HCT116 (cell line): Measurements from ENCODE around the gene EMILIN2. TPM values are rescaled to one million over a fixed set of nuclear protein-coding genes. Genes with fewer than 3 reads are reported as not detected.

Experiments
- ATAC-seq: fragments of 200-7000 bp; cut with Tn5 transposase; 2 replicates; pipeline ENCODE4 v1.9.1; 2020; ENCODE audit warnings: mild to moderate bottlenecking, moderate library complexity
- BruUV-seq: library from RNA; stranded (reverse); fragments of 400-500 nt; replicated peaks from 2 replicates; lab custom pipeline; 2021; lab: Mats Ljungman, UMichigan
- CTCF ChIA-PET: fragments of 300-600 bp; sonication (Branson Sonifier 250); formaldehyde crosslinking; loops from one replicate; lab custom pipeline; 2021; ENCODE audit warnings: antibody characterized with exemption; lab: Charles Lee
- POLR2A ChIA-PET: fragments of 300-600, 350-600 bp; sonication (Branson Sonifier 250); formaldehyde crosslinking; loops from one replicate; lab custom pipeline; 2021; ENCODE audit warnings: antibody characterized with exemption; lab: Charles Lee
- RAD21 ChIA-PET, 2 experiments: fragments of 300-600 bp; sonication (Branson Sonifier 250); formaldehyde crosslinking; loops; one replicate each; lab custom pipeline; 2023; ENCODE audit warnings: low total read pairs in 2 of 2; ENCODE audit not compliant: uncharacterized antibody in 2 of 2, unreplicated experiment in 2 of 2, low non-redundant PET in 1 of 2; lab: Charles Lee
- DNase-seq: peaks from one replicate; pipeline ENCODE4 v3.0.0-alpha.2; 2010; ENCODE audit warnings: low read depth, low spot score
- H2AFZ ChIP-seq: fragments of 200-600 bp; shearing (Covaris generic), sonication (generic); 2 replicates; pipeline ENCODE4 v1.6.1; 2017; ENCODE audit warnings: low read depth, mixed run types, mixed read lengths, antibody characterized with exemption, low read length; ENCODE audit not compliant: poor library complexity, severe bottlenecking
- H3K27ac ChIP-seq: 2 replicates; pipeline ENCODE4 v1.5.1; 2012; ENCODE audit warnings: low read depth, low read length
- H3K27me3 ChIP-seq: fragments of 200-600 bp; sonication (generic); 2 replicates; pipeline ENCODE4 v1.6.1; 2016; ENCODE audit warnings: mixed run types, low read length, mixed read lengths; ENCODE audit not compliant: insufficient read depth
- H3K36me3 ChIP-seq, 2 experiments: fragments of 200-500 bp in 1 of 2; fragments of 200-600 bp in 1 of 2; sonication (Bioruptor generic) in 1 of 2; sonication (generic) in 1 of 2; 2 replicates each; pipeline versions ENCODE4 v1.5.1 to v1.6.1; 2014 to 2016; ENCODE audit warnings: low read length in 2 of 2, inconsistent platforms in 1 of 2, mixed read lengths in 1 of 2, mixed run types in 1 of 2; ENCODE audit not compliant: insufficient read depth in 2 of 2, control insufficient read depth in 1 of 2
- H3K4me1 ChIP-seq, 2 experiments: fragments of 200-600 bp in 1 of 2; sonication (generic) in 1 of 2; 2 replicates each; pipeline versions ENCODE4 v1.5.1 to v1.6.1; 2012 to 2017; ENCODE audit warnings: low read length in 2 of 2, inconsistent platforms in 1 of 2, mild to moderate bottlenecking in 1 of 2, mixed read lengths in 1 of 2, mixed run types in 1 of 2, moderate library complexity in 1 of 2; ENCODE audit not compliant: insufficient read depth in 2 of 2, control insufficient read depth in 1 of 2
- H3K4me2 ChIP-seq: fragments of 200-600 bp; sonication (generic); 2 replicates; pipeline ENCODE4 v1.6.1; 2017; ENCODE audit warnings: mixed run types, low read length, mixed read lengths
- H3K4me3 ChIP-seq, 2 experiments: fragments of 200-600 bp in 1 of 2; sonication (generic) in 1 of 2; replicated peaks in 1 of 2; 2 replicates each; pipeline ENCODE4 v1.5.1; 2011 to 2016; ENCODE audit warnings: low read length in 2 of 2, control low read depth in 1 of 2, low read depth in 1 of 2, mild to moderate bottlenecking in 1 of 2, mixed read lengths in 1 of 2, mixed run types in 1 of 2
- H3K79me2 ChIP-seq: fragments of 200-600 bp; sonication (generic); 2 replicates; pipeline ENCODE4 v1.6.1; 2017; ENCODE audit warnings: mild to moderate bottlenecking, mixed run types, low read length, moderate library complexity, mixed read lengths; ENCODE audit not compliant: insufficient read depth
- H3K9ac ChIP-seq: fragments of 200-600 bp; sonication (generic); 2 replicates; pipeline ENCODE4 v1.6.1; 2016; ENCODE audit warnings: low read length, mixed read lengths
- H3K9me2 ChIP-seq: fragments of 200-600 bp; sonication (generic), shearing (Covaris generic); 2 replicates; pipeline ENCODE4 v1.6.1; 2017; ENCODE audit warnings: mixed run types, mild to moderate bottlenecking, moderate library complexity; ENCODE audit not compliant: insufficient read depth
- H3K9me3 ChIP-seq, 2 experiments: fragments of 200-500 bp in 1 of 2; fragments of 200-600 bp in 1 of 2; sonication (Bioruptor generic) in 1 of 2; sonication (generic) in 1 of 2; 2 replicates each; pipeline ENCODE4 v1.6.1; 2014 to 2017; ENCODE audit warnings: low read length in 2 of 2, mixed read lengths in 2 of 2, inconsistent platforms in 1 of 2, low read depth in 1 of 2, mild to moderate bottlenecking in 1 of 2, mixed run types in 1 of 2, moderate library complexity in 1 of 2; ENCODE audit not compliant: control insufficient read depth in 1 of 2, insufficient read depth in 1 of 2
- H4K20me1 ChIP-seq: fragments of 200-600 bp; sonication (generic), shearing (Covaris generic); 2 replicates; pipeline ENCODE4 v1.6.1; 2017; ENCODE audit warnings: mixed run types, mild to moderate bottlenecking, moderate library complexity; ENCODE audit not compliant: insufficient read depth
- CEBPB ChIP-seq: IDR thresholded peaks from 2 replicates; pipeline ENCODE4 v1.6.1; 2012; ENCODE audit warnings: low read depth
- ELF1 ChIP-seq: IDR thresholded peaks from 2 replicates; pipeline ENCODE4 v1.6.1; 2012; ENCODE audit warnings: low read depth, borderline replicate concordance
- EZH2 ChIP-seq: fragments of 200-600 bp; sonication (generic); IDR thresholded peaks from 2 replicates; pipeline ENCODE4 v1.6.1; 2017; ENCODE audit warnings: antibody characterized with exemption, mixed run types
- EZH2phosphoT487 ChIP-seq: fragments of 200-600 bp; IDR thresholded peaks from 2 replicates; pipeline ENCODE4 v1.6.1; 2018; ENCODE audit warnings: antibody characterized with exemption, borderline replicate concordance
- JUND ChIP-seq: IDR thresholded peaks from 2 replicates; pipeline ENCODE4 v1.6.1; 2012
- POLR2A ChIP-seq: IDR thresholded peaks from 2 replicates; pipeline ENCODE4 v1.7.0; 2011; ENCODE audit warnings: borderline replicate concordance; ENCODE audit not compliant: insufficient read depth, insufficient read length; ENCODE audit errors: extremely low read depth
- RAD21 ChIP-seq: IDR thresholded peaks from 2 replicates; pipeline ENCODE4 v1.6.1; 2012; ENCODE audit warnings: low read depth, mild to moderate bottlenecking
- SP1 ChIP-seq: IDR thresholded peaks from 2 replicates; pipeline ENCODE4 v1.6.1; 2012; ENCODE audit warnings: low read depth
- SRF ChIP-seq: IDR thresholded peaks from 2 replicates; pipeline ENCODE4 v1.6.1; 2012; ENCODE audit warnings: low read depth
- TCF7L2 ChIP-seq: IDR thresholded peaks from 2 replicates; pipeline ENCODE4 v1.7.0; 2011; ENCODE audit warnings: borderline replicate concordance, inconsistent platforms; ENCODE audit not compliant: insufficient read depth, insufficient read length; ENCODE audit errors: extremely low read depth
- YY1 ChIP-seq: IDR thresholded peaks from 2 replicates; pipeline ENCODE4 v1.6.1; 2011; ENCODE audit warnings: low read length, low read depth, moderate library complexity, mild to moderate bottlenecking; ENCODE audit not compliant: insufficient replicate concordance; ENCODE audit errors: extremely low read depth
- ZFX ChIP-seq: fragments of 450-650 bp; IDR thresholded peaks from 2 replicates; pipeline ENCODE4 v1.6.1; 2017
- intact Hi-C: fragments of 100-400 bp; cut with micrococcal nuclease; formaldehyde crosslinking; loops from 2 replicates; pipeline ENCODE4 v1.10.0; 2022
- total RNA-seq: library from RNA; stranded (reverse); gene quantifications from one replicate; pipeline ENCODE4 v1.2.1, GENCODE V29; 2021; ENCODE audit not compliant: unreplicated experiment
- TF ChIP-seq, protein P1 (sequence below), 3 experiments: fragments of 200-600 bp in 1 of 3; sonication (generic) in 1 of 3; IDR thresholded peaks in 2 of 3; conservative IDR thresholded peaks in 1 of 3; 2 replicates each; pipeline ENCODE4 v1.5.1; 2012 to 2017; ENCODE audit warnings: low read depth in 2 of 3, low read length in 2 of 3, antibody characterized with exemption in 1 of 3, borderline replicate concordance in 1 of 3, control low read depth in 1 of 3, mild to moderate bottlenecking in 1 of 3, mixed read lengths in 1 of 3, mixed run types in 1 of 3, moderate library complexity in 1 of 3; ENCODE audit not compliant: insufficient read depth in 1 of 3
- TF ChIP-seq, protein P2 (sequence below): IDR thresholded peaks from 2 replicates; pipeline ENCODE4 v1.6.1; 2012; ENCODE audit warnings: low read depth
- TF ChIP-seq, protein P3 (sequence below): IDR thresholded peaks from 2 replicates; pipeline ENCODE4 v1.6.1; 2012

Gene EMILIN2
- total RNA-seq, 1 experiment from 2014 or later, result 23.4 TPM

DNA sequence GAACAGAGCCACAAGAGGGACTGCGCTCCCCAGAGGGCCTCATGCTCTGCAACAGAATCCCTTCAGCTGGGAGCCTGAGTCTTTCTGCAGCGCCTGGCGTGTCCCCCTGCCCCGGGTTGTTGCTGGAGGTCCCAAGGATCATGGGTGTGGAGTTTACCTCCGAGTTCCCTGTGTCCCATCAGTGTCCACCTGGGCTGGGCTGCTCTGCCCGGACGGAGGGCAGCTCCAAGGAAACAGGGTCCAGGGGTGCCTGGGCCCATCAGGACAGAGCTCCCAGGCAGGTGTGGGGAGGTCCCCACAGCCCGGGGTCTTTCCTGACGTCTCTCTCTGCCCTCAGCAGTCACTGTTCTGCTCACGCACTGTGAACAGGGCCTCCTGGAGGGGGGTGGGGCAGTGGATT is 63.5 kb downstream of the EMILIN2 start:
- no peak overlapping the region for H2AFZ ChIP-seq
- ChIA-PET RAD21 (no interaction called here), POLR2A (no interaction called here)

More for the DNA sequence above, 63.5 kb downstream of the EMILIN2 start:
- no peaks in the 10 kb centered on the region for H3K9me2 ChIP-seq
- H3K9ac ChIP-seq, result no peak overlapping the region
- CTCF ChIA-PET, result no interaction called here
- H3K79me2 ChIP-seq, result peaks cover 14% of the 10 kb centered on the region; the same call in 1 of the 2 replicates
- H3K36me3 ChIP-seq, result peaks cover 17 to 25% of the 10 kb centered on the region in 2 experiments; a peak in 3 of 4 replicates
- no peaks in the 10 kb centered on the region for H4K20me1 ChIP-seq
- no peak overlapping the region for H3K27ac ChIP-seq
- no peaks in the 10 kb centered on the region for H3K9me3 ChIP-seq
- H3K4me3 ChIP-seq, result no peak overlapping the region
- TF ChIP-seq, protein P1, sequence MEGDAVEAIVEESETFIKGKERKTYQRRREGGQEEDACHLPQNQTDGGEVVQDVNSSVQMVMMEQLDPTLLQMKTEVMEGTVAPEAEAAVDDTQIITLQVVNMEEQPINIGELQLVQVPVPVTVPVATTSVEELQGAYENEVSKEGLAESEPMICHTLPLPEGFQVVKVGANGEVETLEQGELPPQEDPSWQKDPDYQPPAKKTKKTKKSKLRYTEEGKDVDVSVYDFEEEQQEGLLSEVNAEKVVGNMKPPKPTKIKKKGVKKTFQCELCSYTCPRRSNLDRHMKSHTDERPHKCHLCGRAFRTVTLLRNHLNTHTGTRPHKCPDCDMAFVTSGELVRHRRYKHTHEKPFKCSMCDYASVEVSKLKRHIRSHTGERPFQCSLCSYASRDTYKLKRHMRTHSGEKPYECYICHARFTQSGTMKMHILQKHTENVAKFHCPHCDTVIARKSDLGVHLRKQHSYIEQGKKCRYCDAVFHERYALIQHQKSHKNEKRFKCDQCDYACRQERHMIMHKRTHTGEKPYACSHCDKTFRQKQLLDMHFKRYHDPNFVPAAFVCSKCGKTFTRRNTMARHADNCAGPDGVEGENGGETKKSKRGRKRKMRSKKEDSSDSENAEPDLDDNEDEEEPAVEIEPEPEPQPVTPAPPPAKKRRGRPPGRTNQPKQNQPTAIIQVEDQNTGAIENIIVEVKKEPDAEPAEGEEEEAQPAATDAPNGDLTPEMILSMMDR (IDR thresholded peaks at IDR 0.05 in 2 of 3, conservative IDR thresholded peaks at IDR 0.05 in 1 of 3; ENCODE audit: borderline replicate concordance in 1 of 3, insufficient read depth in 1 of 3, low read depth in 2 of 3, low read length in 2 of 3), result no peak
- TF ChIP-seq JUND, result no peak
- TF ChIP-seq, protein P2, sequence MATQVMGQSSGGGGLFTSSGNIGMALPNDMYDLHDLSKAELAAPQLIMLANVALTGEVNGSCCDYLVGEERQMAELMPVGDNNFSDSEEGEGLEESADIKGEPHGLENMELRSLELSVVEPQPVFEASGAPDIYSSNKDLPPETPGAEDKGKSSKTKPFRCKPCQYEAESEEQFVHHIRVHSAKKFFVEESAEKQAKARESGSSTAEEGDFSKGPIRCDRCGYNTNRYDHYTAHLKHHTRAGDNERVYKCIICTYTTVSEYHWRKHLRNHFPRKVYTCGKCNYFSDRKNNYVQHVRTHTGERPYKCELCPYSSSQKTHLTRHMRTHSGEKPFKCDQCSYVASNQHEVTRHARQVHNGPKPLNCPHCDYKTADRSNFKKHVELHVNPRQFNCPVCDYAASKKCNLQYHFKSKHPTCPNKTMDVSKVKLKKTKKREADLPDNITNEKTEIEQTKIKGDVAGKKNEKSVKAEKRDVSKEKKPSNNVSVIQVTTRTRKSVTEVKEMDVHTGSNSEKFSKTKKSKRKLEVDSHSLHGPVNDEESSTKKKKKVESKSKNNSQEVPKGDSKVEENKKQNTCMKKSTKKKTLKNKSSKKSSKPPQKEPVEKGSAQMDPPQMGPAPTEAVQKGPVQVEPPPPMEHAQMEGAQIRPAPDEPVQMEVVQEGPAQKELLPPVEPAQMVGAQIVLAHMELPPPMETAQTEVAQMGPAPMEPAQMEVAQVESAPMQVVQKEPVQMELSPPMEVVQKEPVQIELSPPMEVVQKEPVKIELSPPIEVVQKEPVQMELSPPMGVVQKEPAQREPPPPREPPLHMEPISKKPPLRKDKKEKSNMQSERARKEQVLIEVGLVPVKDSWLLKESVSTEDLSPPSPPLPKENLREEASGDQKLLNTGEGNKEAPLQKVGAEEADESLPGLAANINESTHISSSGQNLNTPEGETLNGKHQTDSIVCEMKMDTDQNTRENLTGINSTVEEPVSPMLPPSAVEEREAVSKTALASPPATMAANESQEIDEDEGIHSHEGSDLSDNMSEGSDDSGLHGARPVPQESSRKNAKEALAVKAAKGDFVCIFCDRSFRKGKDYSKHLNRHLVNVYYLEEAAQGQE, result no peak
- no peak for TF ChIP-seq POLR2A
- no peak for TF ChIP-seq YY1
- TF ChIP-seq SP1, result no peak
- TF ChIP-seq RAD21, result no peak
- TF ChIP-seq, protein P3, sequence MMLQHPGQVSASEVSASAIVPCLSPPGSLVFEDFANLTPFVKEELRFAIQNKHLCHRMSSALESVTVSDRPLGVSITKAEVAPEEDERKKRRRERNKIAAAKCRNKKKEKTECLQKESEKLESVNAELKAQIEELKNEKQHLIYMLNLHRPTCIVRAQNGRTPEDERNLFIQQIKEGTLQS, result no peak
- no peak for TF ChIP-seq ELF1
- TF ChIP-seq ZFX, result no peak
- no peak for TF ChIP-seq EZH2phosphoT487
- no peak for TF ChIP-seq CEBPB
- no peak for TF ChIP-seq EZH2
- no peak for TF ChIP-seq SRF
- TF ChIP-seq TCF7L2, result no peak
- TF ChIP-seq, all 23 proteins: peak for 0
- BruUV-seq, result no TSS peak
- intact Hi-C loops, result no loop called here
- no peak overlapping the region for H3K4me2 ChIP-seq
- ATAC-seq, result no peak
- no peak for DNase-seq
- peaks cover 3 to 15% of the 10 kb centered on the region in 2 experiments; a peak in 3 of 4 replicates for H3K4me1 ChIP-seq
- no peaks in the 10 kb centered on the region for H3K27me3 ChIP-seq
